Stomach (tissue), 9 donors: ENCODE measurements around the gene ZCRB1. TPM values are rescaled to one million over a fixed set of nuclear protein-coding genes. Genes with fewer than 3 reads are reported as not detected.

ENCODE experiments used
- DNase-seq, 2 donors: peaks; one replicate each; pipeline versions ENCODE4 v3.0.0 to v3.0.0-alpha.2; 2013 to 2019
- H3K27ac ChIP-seq, 5 donors: fragments of 200-600 bp in 4 of 5; sonication (generic) in 4 of 5; one replicate each; pipeline ENCODE4 v1.5.1; 2013 to 2019; ENCODE audit warnings: mild to moderate bottlenecking in 1 of 5, moderate library complexity in 1 of 5
- H3K27me3 ChIP-seq, 3 donors: fragments of 200-600 bp; sonication (generic); one replicate each; pipeline ENCODE4 v1.5.1; 2017 to 2019; ENCODE audit warnings: mixed run types in 1 of 3
- H3K36me3 ChIP-seq, 4 donors: fragments of 200-600 bp; sonication (generic); 1 replicate in 3 of 4; 2 replicates in 1 of 4; pipeline ENCODE4 v1.5.1; 2016 to 2019
- H3K4me1 ChIP-seq, 4 donors: fragments of 200-600 bp; sonication (generic); one replicate each; pipeline ENCODE4 v1.5.1; 2016 to 2019
- H3K4me3 ChIP-seq, 4 donors: fragments of 200-600 bp; sonication (generic) in 3 of 4; one replicate each; pipeline ENCODE4 v1.5.1; 2016 to 2019; ENCODE audit warnings: mild to moderate bottlenecking in 1 of 4
- H3K9me3 ChIP-seq, 4 donors: fragments of 200-600 bp; sonication (generic); one replicate each; pipeline ENCODE4 v1.5.1; 2016 to 2019
- CTCF ChIP-seq, 7 experiments: fragments of 450-650 bp in 4 of 7; fragments of 200-600 bp in 3 of 7; sonication (generic) in 3 of 7; IDR thresholded peaks; one replicate each; pipeline ENCODE4 v1.5.1; 2016 to 2019; ENCODE audit warnings: antibody characterized with exemption in 7 of 7, control low read depth in 2 of 7, mild to moderate bottlenecking in 1 of 7
- EP300 ChIP-seq: sonication (generic); formaldehyde crosslinking; IDR thresholded peaks from one replicate; pipeline ENCODE4 v1.6.1; 2017; ENCODE audit warnings: antibody characterized with exemption
- POLR2A ChIP-seq, 4 donors: fragments of 450-650 bp; IDR thresholded peaks; one replicate each; pipeline ENCODE4 v1.6.1; 2016; ENCODE audit warnings: antibody characterized with exemption in 4 of 4, control low read depth in 2 of 4, mild to moderate bottlenecking in 1 of 4, moderate library complexity in 1 of 4
- POLR2AphosphoS5 ChIP-seq, 3 donors: sonication (generic); formaldehyde crosslinking; IDR thresholded peaks; one replicate each; pipeline ENCODE4 v1.6.1; 2016; ENCODE audit warnings: antibody characterized with exemption in 3 of 3
- WGBS, 5 donors: extraction: QIAGEN DNeasy Blood & Tissue Kit in 3 of 5; methylation state at CpG; one replicate each; pipeline versions ENCODE4 v1.1.5 to v1.1.7; 2013 to 2018; 5-methylcytosine and 5-hydroxymethylcytosine counted together
- intact Hi-C: fragments of 100-400 bp; cut with DNase I; formaldehyde crosslinking; loops from one replicate; pipeline ENCODE4 v1.15.1; 2023; ENCODE audit warnings: low total_unique reads
- polyA plus RNA-seq, 3 donors: library from polyadenylated mRNA; stranded (reverse); fragments of 200-250 nt; gene quantifications; one replicate each; pipeline ENCODE4 v1.2.3, GENCODE V29; 2013
- total RNA-seq, 5 donors: library from RNA; depleted of rRNA; stranded (reverse); fragments of >200 nt; gene quantifications; one replicate each; pipeline versions ENCODE4 v1.1.0 to v1.2.3, GENCODE V29; 2014 to 2016
- donor health status: healthy with polysubstance abuse.
- donor health status: Bipolar disorder and iron deficiency.
- donor health status: healthy.

Gene ZCRB1
- total and polyA plus RNA-seq, 8 donors, result 0.58 to 97.5 (median 34.2) TPM

- no peak for TF ChIP-seq EP300
- TF ChIP-seq CTCF (IDR thresholded peaks at IDR 0.05), result no peak
- no peak for TF ChIP-seq POLR2AphosphoS5 (IDR thresholded peaks at IDR 0.05)
- no peak for TF ChIP-seq POLR2A (IDR thresholded peaks at IDR 0.05)
- H3K36me3 ChIP-seq, result no peaks in the 10 kb centered on the region
- no peaks in the 10 kb centered on the region for H3K27me3 ChIP-seq
- no peaks in the 10 kb centered on the region for H3K9me3 ChIP-seq
- intact Hi-C loops, result no loop called here
- WGBS, 5 donors, result 90 to 100% (median 95%) methylated on average over 2 of the region's 2 CpGs
- no peak for DNase-seq
- H3K4me3 ChIP-seq, result no peak overlapping the region
- H3K4me1 ChIP-seq, result peaks cover 0 to 6% (median 0%) of the 10 kb centered on the region in 4 donors
- H3K27ac ChIP-seq, result no peak overlapping the region
Measured at GRCh38 chr12:42285431-42285830, 40.5 kb downstream of the ZCRB1 start.

- peak in 1 of 2 donors; percentile 14 for DNase-seq
- H3K36me3 ChIP-seq, result no peaks in the 10 kb centered on the region
- no peak overlapping the region for H3K4me3 ChIP-seq
- H3K9me3 ChIP-seq, result no peaks in the 10 kb centered on the region
- peaks cover 0 to 6% (median 0%) of the 10 kb centered on the region in 4 donors for H3K4me1 ChIP-seq
- intact Hi-C loops, result no loop called here
- H3K27me3 ChIP-seq, result no peaks in the 10 kb centered on the region
- no peak overlapping the region for H3K27ac ChIP-seq
- WGBS, 5 donors, result 80 to 96% (median 93%) methylated on average over 2 of the region's 2 CpGs
- TF ChIP-seq POLR2AphosphoS5 (IDR thresholded peaks at IDR 0.05), result no peak
- no peak for TF ChIP-seq EP300
- no peak for TF ChIP-seq POLR2A (IDR thresholded peaks at IDR 0.05)
- no peak for TF ChIP-seq CTCF (IDR thresholded peaks at IDR 0.05)
Measured at GRCh38 chr12:42284876-42285275, 41.0 kb downstream of the ZCRB1 start.

GRCh38 chr12:42284157-42284556 lies 41.7 kb downstream of the ZCRB1 start:
- 63 to 85% (median 79%) methylated on average over 1 of the region's 1 CpG for WGBS, 5 donors
- no peak for TF ChIP-seq POLR2AphosphoS5 (IDR thresholded peaks at IDR 0.05)
- no peak for TF ChIP-seq EP300
- TF ChIP-seq POLR2A (IDR thresholded peaks at IDR 0.05), result no peak
- no peak for TF ChIP-seq CTCF (IDR thresholded peaks at IDR 0.05)
- Histone ChIP-seq H3K27me3 (no peaks in the 10 kb centered on the region), H3K4me3 (no peak overlapping the region), H3K27ac (no peak overlapping the region), H3K36me3 (no peaks in the 10 kb centered on the region), H3K9me3 (no peaks in the 10 kb centered on the region), H3K4me1 (peaks cover 0 to 6% (median 0%) of the 10 kb centered on the region in 4 donors)
- no peak for DNase-seq
- intact Hi-C loops, result no loop called here

- H3K27ac ChIP-seq, result no peak overlapping the region
- TF ChIP-seq POLR2A (IDR thresholded peaks at IDR 0.05) (no peak), POLR2AphosphoS5 (IDR thresholded peaks at IDR 0.05) (no peak), CTCF (IDR thresholded peaks at IDR 0.05) (no peak), EP300 (no peak)
- intact Hi-C loops, result no loop called here
- no peaks in the 10 kb centered on the region for H3K27me3 ChIP-seq
- no peak for DNase-seq
- H3K36me3 ChIP-seq, result no peaks in the 10 kb centered on the region
- H3K4me1 ChIP-seq, result peaks cover 0 to 6% (median 0%) of the 10 kb centered on the region in 4 donors
- no peak overlapping the region for H3K4me3 ChIP-seq
- no peaks in the 10 kb centered on the region for H3K9me3 ChIP-seq
Measured at GRCh38 chr12:42283739-42284138, 42.2 kb downstream of the ZCRB1 start.
